HepG2 (cell line): ENCODE results near the gene KDM8. TPM values are rescaled to one million over a fixed set of nuclear protein-coding genes. Genes with fewer than 3 reads are reported as not detected.

ENCODE experiments used
- ATAC-seq: fragments of 200-7000 bp; cut with Tn5 transposase; 3 replicates; pipeline ENCODE4 v1.9.1; 2020; ENCODE audit warnings: mild to moderate bottlenecking, moderate library complexity
- BruUV-seq: library from RNA; stranded (reverse); fragments of 400-500 nt; replicated peaks from 2 replicates; lab custom pipeline; 2021; lab: Mats Ljungman, UMichigan
- CTCF ChIA-PET: fragments of 300-600 bp; formaldehyde crosslinking; extraction: SDS; loops from one replicate; lab custom pipeline; 2021; ENCODE audit warnings: low total read pairs, inconsistent platforms, low intra/inter-chr PET ratio; lab: Yijun Ruan, JAX
- POLR2A ChIA-PET: fragments of 350-600 bp; sonication (Branson Sonifier 250); formaldehyde crosslinking; loops from one replicate; lab custom pipeline; 2020; ENCODE audit warnings: antibody characterized with exemption, inconsistent platforms; lab: Yijun Ruan, JAX
- DNase-seq: peaks from one replicate; pipeline ENCODE4 v3.0.0-alpha.2; 2015; ENCODE audit warnings: low spot score
- FAIRE-seq: peaks from 3 replicates; lab custom pipeline; 2011; peaks lifted over from hg19 to GRCh38; lab: Jason Lieb, UNC
- H2AFZ ChIP-seq: one replicate; pipeline ENCODE4 v1.6.1; 2011; ENCODE audit warnings: low read length, inconsistent platforms
- H3K27ac ChIP-seq: fragments of 300-600 bp; 3 replicates; pipeline ENCODE4 v1.8.0; 2011; ENCODE audit warnings: mixed run types, mild to moderate bottlenecking, mixed read lengths, low read length, inconsistent platforms; ENCODE audit not compliant: insufficient read depth; ENCODE audit errors: extremely low read length
- H3K27me3 ChIP-seq, 2 experiments: fragments of 200-600 bp in 1 of 2; 2 replicates in 1 of 2; 3 replicates in 1 of 2; pipeline versions ENCODE4 v1.6.0 to v1.8.0; 2011; ENCODE audit warnings: low read length in 2 of 2, mild to moderate bottlenecking in 2 of 2, moderate library complexity in 2 of 2, inconsistent platforms in 1 of 2; ENCODE audit not compliant: insufficient read depth in 2 of 2, control insufficient read depth in 1 of 2
- H3K36me3 ChIP-seq, 2 experiments: fragments of 200-600 bp in 1 of 2; replicated peaks in 1 of 2; 2 replicates in 1 of 2; 3 replicates in 1 of 2; pipeline versions ENCODE4 v1.5.1 to v1.8.0; 2011; ENCODE audit warnings: low read length in 2 of 2, inconsistent platforms in 1 of 2; ENCODE audit not compliant: insufficient read depth in 2 of 2, control insufficient read depth in 1 of 2
- H3K4me1 ChIP-seq: 2 replicates; pipeline ENCODE4 v1.5.1; 2012; ENCODE audit warnings: low read length, inconsistent platforms; ENCODE audit not compliant: insufficient read depth
- H3K4me2 ChIP-seq: 2 replicates; pipeline ENCODE4 v1.6.0; 2011; ENCODE audit warnings: low read depth, low read length, inconsistent platforms
- H3K4me3 ChIP-seq, 3 experiments: fragments of 200-600 bp in 1 of 3; sonication (generic), shearing (Covaris generic) in 1 of 3; replicated peaks in 1 of 3; 2 replicates each; pipeline ENCODE4 v1.5.1; 2011 to 2016; ENCODE audit warnings: low read length in 3 of 3, inconsistent platforms in 2 of 3, low read depth in 2 of 3, mild to moderate bottlenecking in 2 of 3, control low read depth in 1 of 3, mixed read lengths in 1 of 3; ENCODE audit not compliant: insufficient read depth in 1 of 3
- H3K79me2 ChIP-seq: one replicate; pipeline ENCODE4 v1.6.1; 2011; ENCODE audit warnings: low read length, inconsistent platforms; ENCODE audit not compliant: insufficient read depth
- H3K9ac ChIP-seq: 2 replicates; pipeline ENCODE4 v1.6.0; 2011; ENCODE audit warnings: mild to moderate bottlenecking, low read depth, low read length, inconsistent platforms; ENCODE audit not compliant: insufficient read depth
- H3K9me3 ChIP-seq: 2 replicates; pipeline ENCODE4 v1.5.1; 2012; ENCODE audit warnings: mild to moderate bottlenecking, low read length
- H4K20me1 ChIP-seq: 2 replicates; pipeline ENCODE4 v1.6.0; 2011; ENCODE audit warnings: inconsistent platforms, mild to moderate bottlenecking, low read length, moderate library complexity; ENCODE audit not compliant: insufficient read depth
- RNF2 ChIP-seq: fragments of 450-650 bp; conservative IDR thresholded peaks from 2 replicates; pipeline ENCODE4 v1.6.1; 2016; ENCODE audit warnings: low read depth
- ZNF318 ChIP-seq: sonication (generic); formaldehyde crosslinking; IDR thresholded peaks from 2 replicates; pipeline ENCODE4 v1.4.0; 2020; ENCODE audit warnings: mild to moderate bottlenecking, missing genetic modification reagents
- WGBS: methylation state at CpG from one replicate; pipeline ENCODE4 v1.1.6; 2017; ENCODE audit warnings: low lambda C conversion rate; 5-methylcytosine and 5-hydroxymethylcytosine counted together
- in situ Hi-C: cut with HindIII; loops from 2 replicates; pipeline ENCODE4 v1.10.0; 2017; ENCODE audit warnings: low pct_unique_long_range_greater_than_20kb; ENCODE audit not compliant: extremely low pct_ligation_motif_present
- intact Hi-C: fragments of 100-400 bp; cut with micrococcal nuclease; formaldehyde crosslinking; loops from one replicate; pipeline ENCODE4 v1.10.0; 2022; ENCODE audit not compliant: unreplicated experiment
- polyA plus RNA-seq, 8 experiments: library from polyadenylated mRNA; depleted of rRNA in 3 of 8; stranded (reverse) in 7 of 8; unstranded in 1 of 8; fragments of >200 nt; fragmentation: Illumina TruSeq in 4 of 8; extraction: Trizol in 4 of 8; gene quantifications; 2 replicates each; pipeline versions ENCODE4 v1.2.1 to v1.2.3, GENCODE V29; 2011 to 2016; ENCODE audit warnings: low read depth in 4 of 8, missing spikeins in 1 of 8, mixed read lengths in 1 of 8; ENCODE audit not compliant: insufficient read depth in 1 of 8
- total RNA-seq, 5 experiments: library from RNA; depleted of rRNA; stranded (reverse); fragments of >200 nt; fragmentation: Illumina TruSeq; extraction: Trizol; gene quantifications; 2 replicates each; pipeline ENCODE4 v1.2.3, GENCODE V29; 2016; ENCODE audit warnings: low read depth in 1 of 5

The KDM8 gene
- total and polyA plus RNA-seq, 2 of the 13 experiments (the other 11 are each of a cell fraction or from before 2014, with no cell fraction given) = 3.3 to 8.6 TPM

- no peak for FAIRE-seq
- WGBS = 94% methylated on average over 26 of the region's 26 CpGs
- no peak for ATAC-seq
- Histone ChIP-seq H3K4me2 (no peak overlapping the region), H3K79me2 (no peaks in the 10 kb centered on the region), H3K4me3 (no peak overlapping the region), H4K20me1 (no peaks in the 10 kb centered on the region), H3K27me3 (no peaks in the 10 kb centered on the region), H3K27ac (no peak overlapping the region), H3K9me3 (no peaks in the 10 kb centered on the region), H3K36me3 (peaks cover 18 to 35% of the 10 kb centered on the region in 2 experiments; a peak in 4 of 5 replicates), H3K4me1 (no peaks in the 10 kb centered on the region), H2AFZ (no peak overlapping the region), H3K9ac (no peak overlapping the region)
- ChIA-PET CTCF (no interaction called here), POLR2A (no interaction called here)
- DNase-seq = no peak
- in situ Hi-C loops = loop anchor here (5.0 kb wide), 1 partner anchor 135 kb away; no protein-coding TSS in a partner anchor
- no TSS peak for BruUV-seq
- TF ChIP-seq RNF2 = no peak
- no peak for TF ChIP-seq ZNF318 (CRISPR knock-in tag)
- intact Hi-C loops = no loop called here
These were observed 29.0 kb downstream of the KDM8 start for GRCh38 chr16:27232061-27232900.
